Osteoblast (primary cell): ENCODE results near the gene FPR2. TPM values are rescaled to one million over a fixed set of nuclear protein-coding genes. Genes with fewer than 3 reads are reported as not detected.

Experiments used
- DNase-seq: peaks from one replicate; pipeline ENCODE4 v3.0.0; 2011; ENCODE audit warnings: low spot score, mixed read lengths; ENCODE audit not compliant: insufficient read length; ENCODE audit errors: missing footprints
- H2AFZ ChIP-seq: 2 replicates; pipeline ENCODE4 v1.6.0; 2011; ENCODE audit warnings: mild to moderate bottlenecking, low read length
- H3K27ac ChIP-seq: 2 replicates; pipeline ENCODE4 v1.5.1; 2011; ENCODE audit warnings: mild to moderate bottlenecking, low read depth, low read length, moderate library complexity
- H3K27me3 ChIP-seq: 2 replicates; pipeline ENCODE4 v1.6.0; 2012; ENCODE audit warnings: mild to moderate bottlenecking, control low read depth, inconsistent platforms, low read length, moderate library complexity; ENCODE audit not compliant: insufficient read depth
- H3K36me3 ChIP-seq: 2 replicates; pipeline ENCODE4 v1.5.1; 2011; ENCODE audit warnings: mild to moderate bottlenecking, low read length, control low read depth, moderate library complexity; ENCODE audit not compliant: insufficient read depth
- H3K4me1 ChIP-seq: 2 replicates; pipeline ENCODE4 v1.5.1; 2011; ENCODE audit warnings: mild to moderate bottlenecking, low read length, control low read depth, moderate library complexity; ENCODE audit not compliant: insufficient read depth
- H3K4me2 ChIP-seq: 2 replicates; pipeline ENCODE4 v1.6.0; 2011; ENCODE audit warnings: mild to moderate bottlenecking, low read length; ENCODE audit not compliant: insufficient read depth
- H3K4me3 ChIP-seq: fragments of 200-600 bp; sonication (generic); 3 replicates; pipeline ENCODE4 v1.5.1; 2012; ENCODE audit warnings: mild to moderate bottlenecking, low read length, inconsistent platforms; ENCODE audit not compliant: insufficient read depth
- H3K79me2 ChIP-seq: 2 replicates; pipeline ENCODE4 v1.6.0; 2012; ENCODE audit warnings: mild to moderate bottlenecking, low read length, control low read depth, inconsistent platforms; ENCODE audit not compliant: insufficient read depth
- H3K9me3 ChIP-seq: 2 replicates; pipeline ENCODE4 v1.5.1; 2011; ENCODE audit warnings: low read depth, low read length, control low read depth
- H4K20me1 ChIP-seq: 2 replicates; pipeline ENCODE4 v1.6.0; 2012; ENCODE audit warnings: mild to moderate bottlenecking, low read length, control low read depth; ENCODE audit not compliant: insufficient read depth
- total RNA-seq: library from RNA; depleted of rRNA; stranded (reverse); fragments of >200 nt; gene quantifications from 2 replicates; pipeline ENCODE4 v1.2.3, GENCODE V29; 2012
- TF ChIP-seq, protein P1 (sequence below): IDR thresholded peaks from 2 replicates; pipeline ENCODE4 v1.5.1; 2011; ENCODE audit warnings: mild to moderate bottlenecking, low read depth, low read length, moderate library complexity; ENCODE audit errors: extremely low read depth

The FPR2 gene
- total RNA-seq, 1 donor, result 0.36 TPM

DNA sequence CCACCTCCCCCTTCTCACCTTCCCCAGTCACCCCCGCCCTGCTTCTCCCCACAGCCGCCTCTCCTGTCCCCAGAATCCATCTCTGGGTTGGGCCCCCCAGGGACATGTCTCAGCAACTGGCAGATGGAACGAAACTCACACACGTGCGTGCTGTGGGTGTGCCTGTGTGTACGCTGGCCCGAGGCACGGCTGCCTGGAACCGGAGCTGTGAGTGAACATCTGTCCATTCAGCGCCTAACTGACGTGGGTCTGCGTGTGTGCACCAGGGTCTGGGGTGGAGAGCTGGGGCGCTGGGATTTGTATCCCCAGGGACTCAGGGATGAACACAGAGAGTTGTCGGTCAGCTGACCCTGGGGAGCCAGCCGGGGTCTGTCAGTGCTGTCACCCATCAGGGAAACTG, 36.4 kb upstream of the FPR2 start:
- Histone ChIP-seq H3K4me3 (peak overlapping the region; percentile 71), H3K36me3 (no peaks in the 10 kb centered on the region), H4K20me1 (no peaks in the 10 kb centered on the region), H3K27ac (peak overlapping the region; percentile 87), H3K4me2 (peak overlapping the region; percentile 77), H3K27me3 (no peaks in the 10 kb centered on the region), H3K79me2 (peaks cover 31% of the 10 kb centered on the region), H3K4me1 (peaks cover 31% of the 10 kb centered on the region), H2AFZ (no peak overlapping the region), H3K9me3 (no peaks in the 10 kb centered on the region)
- DNase-seq, result peak; percentile 94
- TF ChIP-seq, protein P1, sequence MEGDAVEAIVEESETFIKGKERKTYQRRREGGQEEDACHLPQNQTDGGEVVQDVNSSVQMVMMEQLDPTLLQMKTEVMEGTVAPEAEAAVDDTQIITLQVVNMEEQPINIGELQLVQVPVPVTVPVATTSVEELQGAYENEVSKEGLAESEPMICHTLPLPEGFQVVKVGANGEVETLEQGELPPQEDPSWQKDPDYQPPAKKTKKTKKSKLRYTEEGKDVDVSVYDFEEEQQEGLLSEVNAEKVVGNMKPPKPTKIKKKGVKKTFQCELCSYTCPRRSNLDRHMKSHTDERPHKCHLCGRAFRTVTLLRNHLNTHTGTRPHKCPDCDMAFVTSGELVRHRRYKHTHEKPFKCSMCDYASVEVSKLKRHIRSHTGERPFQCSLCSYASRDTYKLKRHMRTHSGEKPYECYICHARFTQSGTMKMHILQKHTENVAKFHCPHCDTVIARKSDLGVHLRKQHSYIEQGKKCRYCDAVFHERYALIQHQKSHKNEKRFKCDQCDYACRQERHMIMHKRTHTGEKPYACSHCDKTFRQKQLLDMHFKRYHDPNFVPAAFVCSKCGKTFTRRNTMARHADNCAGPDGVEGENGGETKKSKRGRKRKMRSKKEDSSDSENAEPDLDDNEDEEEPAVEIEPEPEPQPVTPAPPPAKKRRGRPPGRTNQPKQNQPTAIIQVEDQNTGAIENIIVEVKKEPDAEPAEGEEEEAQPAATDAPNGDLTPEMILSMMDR, result no peak

DNA sequence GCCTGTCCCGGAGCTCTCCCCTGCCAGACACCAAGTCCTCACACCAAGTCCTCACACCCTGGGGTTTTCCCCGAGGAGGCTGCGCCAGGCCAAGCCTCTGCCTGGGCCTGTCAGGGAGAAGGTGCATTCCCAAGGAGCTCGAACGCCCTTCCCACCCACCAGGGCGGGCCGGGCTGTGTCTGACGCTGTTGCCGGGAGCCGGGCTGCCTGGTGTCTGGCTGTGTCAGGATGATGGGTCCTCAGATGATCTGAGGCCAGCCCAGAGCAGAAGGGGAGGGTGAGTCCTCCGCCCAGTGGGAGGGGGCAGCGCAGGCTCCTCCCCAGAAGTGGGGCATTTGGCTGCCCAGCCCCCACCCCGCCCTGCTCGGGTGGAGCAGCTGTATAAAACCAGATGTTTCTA, 34.9 kb upstream of the FPR2 start:
- peaks cover 39% of the 10 kb centered on the region for H3K4me1 ChIP-seq
- H3K27me3 ChIP-seq, result no peaks in the 10 kb centered on the region
- DNase-seq, result peak; percentile 97
- no peaks in the 10 kb centered on the region for H4K20me1 ChIP-seq
- no peak overlapping the region for H3K4me3 ChIP-seq
- H3K27ac ChIP-seq, result peak overlapping the region; percentile 87
- H3K36me3 ChIP-seq, result no peaks in the 10 kb centered on the region
- H2AFZ ChIP-seq, result no peak overlapping the region
- no peaks in the 10 kb centered on the region for H3K9me3 ChIP-seq
- peak overlapping the region; percentile 23 for H3K4me2 ChIP-seq
- peaks cover 22% of the 10 kb centered on the region for H3K79me2 ChIP-seq
- TF ChIP-seq, protein P1, result no peak

DNA sequence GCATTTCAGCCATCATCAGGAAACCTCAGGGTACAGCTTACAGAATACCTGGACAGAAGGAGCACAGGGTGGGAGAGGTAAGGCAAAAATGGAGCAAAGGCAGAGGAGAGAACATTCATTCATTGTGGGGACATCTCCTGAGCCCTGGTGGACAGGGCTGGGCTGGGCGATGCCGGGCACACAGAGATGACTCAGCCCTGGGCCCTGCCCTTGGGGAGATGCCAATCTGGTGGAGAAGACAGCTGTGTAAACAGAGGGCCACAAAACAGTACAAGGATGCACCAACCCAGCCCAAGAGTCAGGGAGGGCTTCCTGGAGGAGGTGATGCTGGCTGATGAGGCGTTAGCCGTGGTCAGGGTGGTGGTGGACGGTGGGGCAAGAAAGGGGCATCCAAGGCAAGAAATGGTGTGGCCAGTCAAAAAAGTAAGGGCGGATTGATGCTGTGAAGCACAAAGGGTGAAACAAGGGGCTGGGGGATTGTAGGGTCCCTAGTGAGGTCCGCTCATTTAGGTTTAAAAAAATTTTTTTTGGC, 33.6 kb upstream of the FPR2 start:
- Histone ChIP-seq H3K27me3 (no peaks in the 10 kb centered on the region), H3K4me1 (peaks cover 39% of the 10 kb centered on the region), H3K79me2 (peaks cover 12% of the 10 kb centered on the region), H2AFZ (no peak overlapping the region), H3K4me2 (peak overlapping the region; percentile 57), H3K36me3 (no peaks in the 10 kb centered on the region), H4K20me1 (no peaks in the 10 kb centered on the region), H3K9me3 (no peaks in the 10 kb centered on the region), H3K27ac (peak overlapping the region; percentile 83), H3K4me3 (peak overlapping the region; percentile 33)
- TF ChIP-seq, protein P1, result no peak
- DNase-seq, result peak; percentile 95

DNA sequence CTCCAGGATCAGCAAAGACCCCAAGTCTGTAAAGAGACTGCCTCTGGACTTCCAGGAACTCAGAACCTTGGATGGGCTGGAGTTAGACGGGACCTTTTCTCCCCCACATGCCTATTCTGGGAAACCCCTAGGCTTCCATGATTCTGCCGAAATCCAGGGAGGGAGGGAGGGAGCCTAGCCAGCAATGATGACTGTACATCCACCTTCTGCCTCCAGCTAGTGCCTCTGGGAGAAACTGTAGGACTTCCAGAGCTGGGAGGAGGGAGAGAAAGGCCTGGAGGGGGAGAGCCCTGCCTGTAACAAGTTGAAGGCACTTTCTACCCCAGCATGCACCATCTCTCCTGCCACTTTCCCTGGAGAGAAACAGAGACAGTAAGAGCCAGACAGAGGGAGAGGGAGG, 31.2 kb upstream of the FPR2 start:
- Histone ChIP-seq H3K9me3 (no peaks in the 10 kb centered on the region), H3K4me3 (no peak overlapping the region), H3K36me3 (no peaks in the 10 kb centered on the region), H3K27me3 (no peaks in the 10 kb centered on the region), H3K4me2 (peak overlapping the region; percentile 24), H4K20me1 (no peaks in the 10 kb centered on the region), H3K27ac (peak overlapping the region; percentile 76), H3K4me1 (peaks cover 32% of the 10 kb centered on the region), H3K79me2 (no peaks in the 10 kb centered on the region), H2AFZ (peak overlapping the region; percentile 68)
- peak; percentile 93 for DNase-seq
- TF ChIP-seq, protein P1, result no peak
